Measurements from ENCODE around the gene IQCB1.
"Not testable (repeated sequence)": the region's sequence is repeated elsewhere in the genome, so short reads cannot be mapped to it uniquely, and the experiment has no call there.

The IQCB1 gene

GRCh38 chr3:121743106-121743505, 91.8 kb downstream of the IQCB1 start:
- DNase-seq, result not testable (repeated sequence)

DNA sequence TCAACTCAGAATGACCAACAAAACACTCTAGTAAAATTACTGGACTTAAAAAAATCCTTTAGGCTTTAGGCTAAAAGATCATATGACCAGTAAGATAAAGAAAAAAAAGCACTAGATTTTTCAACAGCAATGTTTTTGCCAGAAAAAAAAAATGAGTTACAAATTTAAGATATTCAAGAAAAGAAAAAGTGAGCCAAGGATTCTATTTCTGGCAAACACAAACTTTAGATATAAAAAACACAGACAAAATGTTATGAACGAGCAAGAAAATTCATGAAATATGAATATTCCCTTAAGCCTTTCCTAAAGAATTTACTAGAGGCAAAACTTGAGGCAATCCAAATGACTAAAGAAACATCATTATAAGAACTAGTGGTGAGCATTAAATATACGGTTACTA, 94.0 kb downstream of the IQCB1 start:
- no peak for DNase-seq

DNA sequence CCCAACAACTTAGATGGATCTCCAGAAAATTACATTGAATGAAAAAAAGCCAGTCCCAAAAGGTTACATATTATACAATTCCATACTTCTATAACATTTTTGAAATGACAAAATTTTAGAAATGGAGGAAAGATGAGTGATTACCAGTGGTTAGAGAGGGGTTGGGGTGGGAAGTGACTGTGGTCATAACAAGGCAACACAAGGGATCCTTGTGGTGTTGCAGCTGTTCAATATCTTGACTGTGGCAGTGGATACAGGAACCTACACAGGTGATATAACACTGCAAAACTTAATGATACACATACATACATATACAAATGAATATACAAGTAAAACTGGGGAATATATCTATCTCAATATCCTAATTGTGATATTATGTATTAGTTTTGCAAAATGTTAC, 95.0 kb downstream of the IQCB1 start:
- no peak for DNase-seq

DNA sequence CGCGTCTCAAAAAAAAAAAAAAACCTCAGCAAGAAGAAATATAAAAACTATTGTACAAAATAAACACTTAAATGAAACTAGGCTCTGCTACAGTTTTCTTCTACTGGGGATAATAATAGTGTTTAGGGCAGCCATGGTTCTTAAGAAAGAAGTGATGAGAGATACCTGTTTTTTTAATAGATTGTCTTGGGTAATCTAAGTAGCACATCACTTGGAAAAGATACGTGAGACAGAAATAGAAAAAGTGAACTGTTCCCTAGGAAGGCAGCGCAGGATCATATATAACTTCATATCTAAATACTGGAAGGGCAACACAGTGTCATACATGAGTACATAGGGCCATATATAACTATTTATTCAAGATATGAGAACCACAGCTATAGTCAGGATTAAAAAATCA, 97.2 kb downstream of the IQCB1 start:
- DNase-seq, result no peak

- DNase-seq, result no peak
Measured at GRCh38 chr3:121736112-121736511, 98.7 kb downstream of the IQCB1 start.

DNA sequence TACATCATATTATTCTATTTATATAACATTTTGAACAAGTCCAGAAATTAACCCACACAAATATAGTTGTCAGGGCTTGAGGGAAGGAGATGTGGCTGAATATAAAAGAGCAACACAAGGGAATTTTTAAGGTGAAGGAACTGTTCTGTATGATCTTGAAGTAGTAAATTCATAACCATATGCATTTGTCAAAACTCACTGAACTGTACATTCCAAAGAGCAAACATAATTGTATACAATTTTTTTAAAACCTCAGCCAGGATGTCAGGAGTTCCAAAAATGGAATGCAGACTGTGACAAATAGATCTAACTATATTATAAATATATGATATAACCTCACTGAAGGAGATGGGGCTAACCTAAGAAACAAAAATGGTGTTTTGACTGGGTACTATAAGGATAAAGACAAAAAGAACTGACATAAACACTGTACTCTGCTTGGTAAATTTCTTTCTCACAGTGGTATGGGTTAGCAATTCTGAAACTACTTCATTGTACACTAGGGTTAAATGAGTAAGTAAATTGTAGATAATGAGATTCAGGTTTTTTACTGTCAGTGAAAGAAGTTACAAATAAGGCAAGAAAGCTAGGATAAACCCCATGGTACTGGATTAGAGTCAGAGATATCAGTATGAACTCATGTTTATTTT, 99.7 kb downstream of the IQCB1 start:
- no peak for DNase-seq

DNA sequence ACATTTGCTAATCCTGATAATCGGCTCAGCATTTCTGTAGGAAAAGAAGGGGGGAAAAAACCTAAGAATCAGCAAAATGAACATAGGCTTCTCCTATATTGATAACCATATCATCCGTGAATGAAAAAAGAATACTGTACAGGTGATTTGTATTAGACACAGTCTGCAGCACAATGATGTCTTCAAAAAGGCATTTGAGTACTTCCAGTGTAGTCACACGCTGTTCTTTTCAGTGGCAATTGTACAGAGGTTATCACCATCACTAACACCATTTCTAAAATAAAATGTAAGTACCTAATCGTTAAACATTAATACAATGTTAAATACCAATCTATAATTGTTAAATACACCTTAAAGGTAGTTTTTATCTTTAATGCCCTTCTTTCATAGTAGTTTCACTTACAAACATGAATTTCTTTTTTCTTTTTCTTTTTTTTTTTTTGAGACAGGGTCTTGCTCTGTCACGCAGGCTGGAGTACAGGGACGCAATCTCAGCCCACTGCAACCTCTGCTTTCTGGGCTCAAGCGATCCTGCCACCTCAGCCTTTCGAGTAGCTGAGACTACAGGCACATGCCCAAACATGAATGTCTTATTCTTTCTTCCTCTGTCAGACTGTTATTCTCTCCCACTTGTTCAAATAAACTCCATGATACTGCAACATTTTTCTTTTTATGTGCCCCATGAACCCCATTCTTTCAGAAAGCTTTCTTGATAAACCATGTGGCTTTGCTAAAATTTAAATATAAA, 103.7 kb downstream of the IQCB1 start:
- DNase-seq, result no peak

DNA sequence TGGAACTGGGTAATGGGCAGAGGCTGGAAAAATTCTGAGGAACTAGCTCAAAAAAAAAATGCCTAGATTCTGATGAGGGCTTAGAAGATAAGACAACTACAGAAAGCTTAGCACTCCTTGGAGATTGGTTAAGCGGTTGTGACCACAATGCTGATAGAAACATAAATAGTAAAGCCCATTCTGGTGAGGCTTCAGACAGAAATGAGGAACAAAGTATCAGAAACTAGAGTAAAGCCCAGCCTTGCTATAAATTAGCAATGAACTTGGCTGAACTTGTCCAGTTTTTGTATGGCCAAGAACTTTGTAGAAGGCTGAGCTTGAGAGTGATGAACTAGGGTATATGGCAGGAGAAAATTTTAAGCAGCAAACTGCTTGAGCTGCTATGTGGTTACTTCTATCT, 110.7 kb downstream of the IQCB1 start:
- peak; percentile 80 for DNase-seq

DNA sequence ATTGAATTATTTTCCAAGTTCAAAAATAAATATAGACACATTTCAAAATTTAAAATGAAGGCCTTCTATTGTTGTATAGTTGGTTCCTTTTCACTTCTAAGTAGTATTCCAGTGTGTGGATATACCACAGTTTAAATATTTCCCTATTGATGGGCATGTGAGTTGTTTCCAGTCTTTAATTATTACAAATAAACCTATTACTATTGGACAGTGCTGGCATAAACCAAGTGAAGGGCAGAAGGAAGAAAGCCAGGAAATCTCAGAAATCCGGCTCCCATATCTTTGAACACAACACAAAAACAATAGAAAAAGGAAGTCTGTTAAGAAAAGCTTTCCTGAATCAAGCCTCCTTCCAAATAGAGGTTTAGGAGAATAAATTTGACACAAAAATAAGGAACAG, 111.4 kb downstream of the IQCB1 start:
- DNase-seq, result no peak

- DNase-seq, result peak; percentile 68
Measured at GRCh38 chr3:121722411-121722810, 112.4 kb downstream of the IQCB1 start.

- DNase-seq, result no peak
Measured at GRCh38 chr3:121720163-121720562, 114.7 kb downstream of the IQCB1 start.
